Measurements from ENCODE around the gene CACUL1.

CACUL1 gene

DNA sequence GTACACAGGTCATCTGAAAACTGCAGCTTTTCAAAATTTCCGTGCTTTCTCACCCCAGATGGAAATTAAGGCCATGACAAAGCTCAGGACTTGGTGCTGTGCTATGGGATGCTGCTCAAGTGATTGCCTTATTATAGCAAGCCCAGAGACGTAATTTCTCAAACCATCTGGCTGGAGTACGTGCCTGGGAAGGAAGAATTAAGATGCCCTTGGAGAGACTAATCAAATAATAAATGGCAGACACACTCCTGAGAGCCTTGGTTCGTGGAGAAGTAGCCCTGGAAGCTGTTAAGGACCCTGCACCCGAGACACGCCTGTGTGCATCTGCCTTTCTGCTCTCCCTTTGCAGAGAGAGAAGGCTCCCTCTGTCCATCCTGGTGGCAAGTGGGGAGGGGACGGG lies 121.0 kb downstream of the CACUL1 start:
- DNase-seq, result no peak

DNA sequence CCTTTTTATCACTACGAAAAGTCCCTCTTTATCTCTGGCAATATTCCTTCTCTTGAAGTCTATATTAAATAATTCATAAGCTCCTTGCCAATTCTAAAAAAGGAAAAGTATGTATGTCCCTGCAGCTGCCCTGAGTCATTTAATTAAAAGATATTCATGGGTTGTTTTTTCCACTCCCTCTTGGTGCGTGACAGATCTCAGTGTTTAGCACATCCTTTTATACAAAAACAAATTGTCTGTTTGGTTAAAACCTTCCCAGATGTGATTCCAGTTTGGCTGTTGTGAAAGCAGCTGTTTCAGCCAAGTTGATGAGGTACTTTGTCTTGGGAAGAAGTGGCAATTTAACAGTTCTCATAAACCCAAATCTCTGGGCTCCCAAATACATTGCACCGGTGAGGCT lies 125.6 kb downstream of the CACUL1 start:
- DNase-seq, result no peak

DNA sequence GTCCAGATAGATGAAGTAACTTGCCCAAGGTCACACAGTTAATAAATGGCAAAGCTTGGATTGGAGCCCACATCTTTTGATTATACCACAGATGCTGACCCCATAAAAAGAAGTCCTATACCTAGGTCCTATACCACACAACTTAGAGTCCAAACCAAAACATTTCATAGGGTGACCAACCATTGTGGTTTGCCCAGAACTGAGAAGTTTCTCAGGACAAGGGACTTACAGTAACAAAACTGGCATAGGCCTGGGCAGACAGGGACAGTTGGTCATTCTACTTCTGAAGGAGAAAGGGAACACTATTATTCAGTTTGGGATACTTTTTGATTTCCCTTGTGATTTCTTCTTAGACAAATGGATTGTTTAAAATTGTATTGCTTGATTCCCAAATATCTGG lies 126.4 kb downstream of the CACUL1 start:
- DNase-seq, result no peak

DNA sequence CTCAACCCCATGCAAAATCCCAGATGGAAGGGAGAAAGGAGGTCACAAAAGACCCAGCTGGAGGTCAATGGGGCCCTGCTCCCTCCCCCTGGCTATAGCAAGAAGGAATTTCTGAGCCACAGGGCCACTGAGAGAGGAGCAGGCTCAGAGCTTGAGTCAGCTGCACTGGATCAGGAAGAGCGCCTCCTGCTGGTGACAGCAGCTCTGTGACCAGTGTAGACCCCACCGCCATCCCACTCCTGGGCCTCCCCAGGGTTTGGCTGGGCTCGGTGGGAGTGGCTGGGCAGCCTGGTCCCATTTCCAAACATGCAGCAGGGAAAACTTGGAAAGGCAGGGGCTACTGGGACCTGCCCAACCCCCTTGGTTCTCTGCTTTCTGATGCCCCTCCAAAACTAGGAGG lies 127.8 kb downstream of the CACUL1 start:
- DNase-seq, result no peak
